Activated B cell treated with CpG ODN at 0.5 μM for 24 hours (primary cell): ENCODE data around the gene GPC1. TPM values are rescaled to one million over a fixed set of nuclear protein-coding genes. Genes with fewer than 3 reads are reported as not detected.

Experiments
- ATAC-seq: fragments of 200-7000 bp; cut with Tn5 transposase; one replicate; pipeline ENCODE4 v1.10.0; 2021; ENCODE audit warnings: low read depth, mild to moderate bottlenecking, moderate library complexity
- CTCF ChIA-PET: fragments of 350-600 bp; sonication (Branson Sonifier 250); formaldehyde crosslinking; loops from one replicate; lab custom pipeline; 2021; ENCODE audit warnings: antibody characterized with exemption; lab: Charles Lee
- POLR2A ChIA-PET: fragments of 350-600 bp; sonication (Branson Sonifier 250); formaldehyde crosslinking; loops from one replicate; lab custom pipeline; 2021; ENCODE audit warnings: antibody characterized with exemption; lab: Charles Lee
- DNase-seq: peaks from one replicate; pipeline ENCODE4 v3.0.0; 2022
- H3K27ac Mint-ChIP-seq: one replicate; pipeline ENCODE4 v1.8.0; 2020; ENCODE audit warnings: mixed read lengths
- H3K27me3 Mint-ChIP-seq: one replicate; pipeline ENCODE4 v1.8.0; 2021; ENCODE audit warnings: mixed read lengths
- H3K36me3 Mint-ChIP-seq: one replicate; pipeline ENCODE4 v1.8.0; 2021; ENCODE audit warnings: low read depth, mixed read lengths
- H3K4me1 Mint-ChIP-seq: one replicate; pipeline ENCODE4 v1.8.0; 2021; ENCODE audit warnings: mixed read lengths
- H3K4me3 Mint-ChIP-seq: one replicate; pipeline ENCODE4 v1.8.0; 2020; ENCODE audit warnings: mild to moderate bottlenecking, mixed read lengths
- H3K9me3 Mint-ChIP-seq: one replicate; pipeline ENCODE4 v1.8.0; 2020; ENCODE audit warnings: mixed read lengths
- intact Hi-C: fragments of 100-400 bp; cut with micrococcal nuclease; formaldehyde crosslinking; loops from one replicate; pipeline ENCODE4 v1.15.1; 2024
- total RNA-seq: library from RNA; stranded (reverse); gene quantifications from 2 replicates; pipeline ENCODE4 v1.2.3, GENCODE V29; 2022
- TF ChIP-seq, protein P1 (sequence below): fragments of 200-600 bp; IDR thresholded peaks from one replicate; pipeline ENCODE4 v1.8.0; 2022; ENCODE audit warnings: antibody characterized with exemption, mild to moderate bottlenecking

Gene GPC1
- total RNA-seq, 1 donor from 2014 or later: 1.9 TPM

DNA sequence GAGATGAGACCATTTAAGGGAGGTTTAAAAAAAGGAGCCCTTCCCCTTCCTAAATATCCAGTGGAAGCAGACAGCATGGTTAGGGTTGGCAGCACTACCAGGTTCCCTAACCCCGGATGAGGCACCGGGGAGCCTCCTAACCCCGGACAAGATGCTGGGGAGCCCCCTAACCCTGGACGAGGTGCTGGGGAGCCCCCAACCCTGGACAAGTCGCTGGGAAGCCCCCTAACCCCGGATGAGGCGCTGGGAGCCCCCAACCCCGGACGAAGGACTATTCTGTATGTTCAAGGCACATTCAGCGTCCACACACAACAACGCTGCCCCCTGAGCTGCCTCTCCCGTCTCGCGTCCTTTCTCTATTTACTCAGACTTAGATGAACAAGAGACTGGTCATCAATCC lies 70.4 kb downstream of the GPC1 start:
- Mint-ChIP-seq H3K4me3 (no peak overlapping the region), H3K36me3 (peaks cover 22% of the 10 kb centered on the region), H3K27ac (no peak overlapping the region), H3K27me3 (no peaks in the 10 kb centered on the region), H3K4me1 (no peaks in the 10 kb centered on the region), H3K9me3 (no peaks in the 10 kb centered on the region)
- POLR2A ChIA-PET: no interaction called here
- CTCF ChIA-PET: no interaction called here
- intact Hi-C loops: no loop called here
- ATAC-seq: no peak
- TF ChIP-seq, protein P1, sequence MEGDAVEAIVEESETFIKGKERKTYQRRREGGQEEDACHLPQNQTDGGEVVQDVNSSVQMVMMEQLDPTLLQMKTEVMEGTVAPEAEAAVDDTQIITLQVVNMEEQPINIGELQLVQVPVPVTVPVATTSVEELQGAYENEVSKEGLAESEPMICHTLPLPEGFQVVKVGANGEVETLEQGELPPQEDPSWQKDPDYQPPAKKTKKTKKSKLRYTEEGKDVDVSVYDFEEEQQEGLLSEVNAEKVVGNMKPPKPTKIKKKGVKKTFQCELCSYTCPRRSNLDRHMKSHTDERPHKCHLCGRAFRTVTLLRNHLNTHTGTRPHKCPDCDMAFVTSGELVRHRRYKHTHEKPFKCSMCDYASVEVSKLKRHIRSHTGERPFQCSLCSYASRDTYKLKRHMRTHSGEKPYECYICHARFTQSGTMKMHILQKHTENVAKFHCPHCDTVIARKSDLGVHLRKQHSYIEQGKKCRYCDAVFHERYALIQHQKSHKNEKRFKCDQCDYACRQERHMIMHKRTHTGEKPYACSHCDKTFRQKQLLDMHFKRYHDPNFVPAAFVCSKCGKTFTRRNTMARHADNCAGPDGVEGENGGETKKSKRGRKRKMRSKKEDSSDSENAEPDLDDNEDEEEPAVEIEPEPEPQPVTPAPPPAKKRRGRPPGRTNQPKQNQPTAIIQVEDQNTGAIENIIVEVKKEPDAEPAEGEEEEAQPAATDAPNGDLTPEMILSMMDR: no peak
- no peak for DNase-seq

GRCh38 chr2:240506406-240507059 lies 71.1 kb downstream of the GPC1 start:
- POLR2A ChIA-PET: no interaction called here
- intact Hi-C loops: no loop called here
- H3K36me3 Mint-ChIP-seq: peaks cover 21% of the 10 kb centered on the region
- no peak overlapping the region for H3K27ac Mint-ChIP-seq
- H3K4me3 Mint-ChIP-seq: no peak overlapping the region
- CTCF ChIA-PET: no interaction called here
- H3K27me3 Mint-ChIP-seq: no peaks in the 10 kb centered on the region
- no peak for ATAC-seq
- H3K4me1 Mint-ChIP-seq: no peaks in the 10 kb centered on the region
- no peaks in the 10 kb centered on the region for H3K9me3 Mint-ChIP-seq
- no peak for DNase-seq
- TF ChIP-seq, protein P1: no peak

DNA sequence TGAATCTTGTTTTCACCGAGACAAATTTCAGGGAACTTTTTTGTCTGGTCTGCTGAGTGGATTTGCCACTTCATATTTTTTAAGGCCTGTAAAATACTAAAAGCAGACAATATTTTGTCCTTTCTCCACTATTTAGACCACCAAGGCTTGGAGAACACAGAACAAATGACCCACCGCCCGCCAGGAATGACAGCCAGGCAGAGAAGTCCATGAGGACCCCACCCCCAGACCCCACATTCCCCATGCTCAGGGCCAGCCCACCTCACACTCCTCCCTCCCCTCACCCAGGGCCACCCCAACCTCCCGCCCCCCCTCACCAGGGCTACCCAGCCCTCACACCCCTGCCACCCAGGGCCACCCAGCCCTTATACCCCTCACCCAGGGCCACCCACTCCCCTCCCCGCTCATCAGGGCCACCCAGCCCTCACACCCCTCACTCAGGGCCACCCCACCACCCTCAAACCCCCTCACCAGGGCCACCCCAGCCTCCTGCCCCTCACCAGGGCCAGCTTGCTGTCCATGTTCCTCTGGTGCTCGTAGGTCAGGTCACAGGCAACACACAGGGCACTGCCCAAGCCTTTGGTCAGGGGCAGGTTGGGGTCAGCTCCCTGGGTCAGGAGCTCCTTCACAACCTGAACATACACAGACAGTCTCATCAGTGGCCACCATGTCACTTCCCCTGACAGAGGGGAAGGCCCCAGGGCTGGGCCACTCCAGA lies 71.8 kb downstream of the GPC1 start:
- Mint-ChIP-seq H3K27me3 (no peaks in the 10 kb centered on the region), H3K36me3 (peaks cover 22% of the 10 kb centered on the region), H3K9me3 (no peaks in the 10 kb centered on the region), H3K4me3 (no peak overlapping the region), H3K27ac (no peak overlapping the region), H3K4me1 (no peaks in the 10 kb centered on the region)
- DNase-seq (no peak), ATAC-seq (no peak)
- TF ChIP-seq, protein P1: no peak
- intact Hi-C loops: no loop called here
- POLR2A ChIA-PET: no interaction called here
- CTCF ChIA-PET: no interaction called here

DNA sequence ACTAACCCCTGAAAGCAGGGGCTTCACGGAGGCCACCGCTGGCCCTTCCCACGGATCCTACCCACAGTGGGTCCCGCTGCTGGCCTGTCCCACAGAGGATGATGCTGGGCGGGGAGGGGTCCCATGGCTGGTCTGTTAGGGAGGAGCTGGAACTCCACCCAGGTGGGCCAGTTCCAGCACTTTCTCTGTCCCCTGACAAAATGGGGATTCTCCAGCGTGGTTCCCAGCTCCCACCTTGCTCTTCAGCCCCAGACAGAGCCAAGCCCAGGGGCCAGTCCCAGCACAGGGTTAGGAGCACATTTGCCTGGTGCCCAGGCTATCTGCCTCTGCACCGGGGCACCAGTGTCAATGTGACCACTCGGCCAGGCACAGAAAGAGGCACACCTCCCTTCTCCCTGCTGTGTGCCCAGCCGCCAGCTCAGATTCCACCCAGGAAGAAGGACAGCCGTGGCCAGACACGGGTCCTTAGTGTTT lies 72.4 kb downstream of the GPC1 start:
- H3K9me3 Mint-ChIP-seq: no peaks in the 10 kb centered on the region
- DNase-seq (no peak), ATAC-seq (no peak)
- intact Hi-C loops: no loop called here
- H3K27ac Mint-ChIP-seq: no peak overlapping the region
- TF ChIP-seq, protein P1: no peak
- ChIA-PET POLR2A (no interaction called here), CTCF (no interaction called here)
- H3K27me3 Mint-ChIP-seq: no peaks in the 10 kb centered on the region
- H3K4me3 Mint-ChIP-seq: no peak overlapping the region
- peaks cover 24% of the 10 kb centered on the region for H3K36me3 Mint-ChIP-seq
- no peaks in the 10 kb centered on the region for H3K4me1 Mint-ChIP-seq

DNA sequence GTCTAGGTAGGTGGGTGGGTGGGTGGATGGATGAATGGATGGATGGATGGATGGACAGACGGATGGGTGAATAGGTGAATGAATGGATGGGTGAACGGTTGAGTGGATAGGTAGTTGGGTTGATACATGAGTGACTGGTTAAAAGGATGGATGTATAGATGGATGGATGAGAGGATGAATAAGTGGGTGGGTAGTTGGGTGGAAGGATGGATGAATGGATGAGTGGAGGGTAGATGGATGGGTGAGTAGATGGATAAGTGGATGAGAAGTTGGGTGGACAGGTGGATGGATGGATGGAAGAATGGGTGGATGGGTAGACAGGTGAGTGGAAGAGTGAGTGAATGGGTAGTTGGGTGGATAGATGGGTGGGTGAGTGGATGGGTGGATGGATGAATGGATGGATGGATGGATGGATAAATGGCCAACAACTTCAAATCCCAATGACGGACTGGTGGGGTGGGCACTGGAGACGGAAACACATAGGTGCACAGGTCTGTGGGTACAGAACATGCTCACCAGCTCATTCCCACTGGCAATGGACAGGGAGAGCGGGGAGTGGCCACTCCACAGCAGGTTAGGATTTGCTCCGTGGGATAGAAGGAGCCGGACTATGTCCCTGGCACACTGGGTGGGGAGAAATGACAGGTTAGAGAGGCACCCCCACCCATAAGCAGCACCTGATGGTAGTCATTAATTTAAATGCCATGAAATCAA lies 73.5 kb downstream of the GPC1 start:
- H3K27me3 Mint-ChIP-seq: no peaks in the 10 kb centered on the region
- intact Hi-C loops: no loop called here
- no peak overlapping the region for H3K27ac Mint-ChIP-seq
- H3K9me3 Mint-ChIP-seq: no peaks in the 10 kb centered on the region
- ATAC-seq (no peak), DNase-seq (no peak)
- TF ChIP-seq, protein P1: no peak
- no peak overlapping the region for H3K4me3 Mint-ChIP-seq
- POLR2A ChIA-PET: no interaction called here
- H3K36me3 Mint-ChIP-seq: peaks cover 25% of the 10 kb centered on the region
- peaks cover 10% of the 10 kb centered on the region for H3K4me1 Mint-ChIP-seq
- CTCF ChIA-PET: no interaction called here
